ENCODE measurements around the gene ABCG1.
"Not testable (repeated sequence)": the region's sequence is repeated elsewhere in the genome, so short reads cannot be mapped to it uniquely, and the experiment has no call there.

The ABCG1 gene

DNA sequence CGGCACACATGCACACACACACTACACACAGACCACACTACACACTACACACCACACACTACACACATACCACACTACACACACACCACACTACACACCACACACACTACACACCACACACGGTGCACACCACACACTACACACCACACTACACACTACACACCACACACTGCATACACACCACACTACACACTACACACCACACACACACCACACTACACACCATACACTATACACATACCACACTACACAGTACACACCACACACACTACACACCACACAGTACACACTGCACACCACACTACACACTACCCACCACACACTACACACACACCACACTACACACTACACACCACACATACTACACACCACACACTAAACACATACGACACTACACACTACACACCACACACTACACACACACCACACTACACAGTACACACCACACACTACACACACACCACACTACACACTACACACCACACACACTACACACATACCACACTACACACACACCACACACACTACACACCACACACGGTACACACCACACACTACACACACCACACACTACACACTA lies 73.7 kb downstream of the ABCG1 start:
- not testable (repeated sequence) for DNase-seq

DNA sequence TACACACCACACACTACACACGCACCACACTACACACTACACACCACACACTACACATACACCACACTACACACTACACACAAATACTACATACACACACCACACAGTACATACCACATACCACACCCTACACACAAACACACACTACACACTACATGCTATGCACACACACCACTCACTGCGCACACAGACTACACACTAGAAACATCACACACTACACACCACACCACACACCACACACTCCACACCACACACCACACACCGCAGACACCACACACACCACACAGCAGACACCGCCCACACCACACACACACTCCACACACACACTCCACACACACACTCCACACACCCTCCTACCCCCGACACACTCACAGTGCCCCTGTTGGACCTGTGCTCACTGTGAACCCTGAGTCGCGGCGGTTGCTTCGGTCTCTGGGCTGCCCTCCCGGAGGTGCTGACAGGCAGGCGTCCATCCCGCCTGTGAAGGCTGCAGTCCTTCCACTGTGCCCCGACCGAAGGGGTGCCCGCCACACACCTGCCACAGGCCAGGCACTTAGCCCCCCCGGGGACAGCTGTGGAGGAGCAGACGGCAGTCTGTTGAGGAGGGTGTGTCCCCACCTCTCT lies 74.8 kb downstream of the ABCG1 start:
- DNase-seq: no peak

DNA sequence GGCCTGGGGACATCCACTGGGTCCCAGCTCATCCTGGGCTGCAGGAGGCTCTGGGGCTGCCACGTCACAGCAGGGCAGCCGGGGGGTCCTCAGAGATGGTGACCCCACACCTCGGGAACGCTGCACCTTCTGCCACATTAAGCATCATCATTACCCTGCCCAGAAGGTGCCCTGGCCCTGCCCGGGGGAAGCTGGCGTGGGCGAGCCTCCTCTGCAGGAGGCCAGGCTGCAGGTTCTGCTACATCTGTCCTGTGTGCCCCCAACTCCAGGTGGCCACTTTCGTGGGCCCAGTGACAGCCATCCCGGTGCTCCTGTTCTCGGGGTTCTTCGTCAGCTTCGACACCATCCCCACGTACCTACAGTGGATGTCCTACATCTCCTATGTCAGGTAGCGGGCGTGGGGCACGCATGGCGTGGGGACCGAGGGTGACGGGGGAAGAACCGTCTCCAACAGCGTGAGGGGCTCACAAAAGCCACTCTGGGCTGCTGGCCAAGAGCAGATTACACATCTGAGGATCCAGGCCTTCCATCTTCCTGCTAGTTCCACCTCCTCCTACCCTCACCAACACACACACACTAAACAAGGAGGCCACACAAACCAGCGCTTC lies 75.4 kb downstream of the ABCG1 start:
- DNase-seq: no peak

DNA sequence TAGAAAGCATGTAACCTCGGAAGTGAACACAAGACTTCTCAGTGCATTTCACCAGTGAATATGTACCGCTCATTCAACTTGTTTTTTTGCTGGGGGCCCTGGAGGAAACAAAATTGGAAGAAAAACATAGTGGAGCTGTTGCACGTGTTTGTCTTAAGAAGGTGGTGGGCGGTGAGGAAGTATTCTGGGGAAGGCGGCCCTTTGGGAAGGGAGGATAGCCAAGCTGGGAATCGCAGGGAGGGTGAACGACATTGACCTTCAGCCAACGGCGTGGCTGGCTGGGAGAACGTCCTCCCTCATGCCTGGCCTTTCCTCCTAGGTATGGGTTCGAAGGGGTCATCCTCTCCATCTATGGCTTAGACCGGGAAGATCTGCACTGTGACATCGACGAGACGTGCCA lies 76.9 kb downstream of the ABCG1 start:
- DNase-seq: no peak

GRCh38 chr21:42296501-42296900 lies 77.6 kb downstream of the ABCG1 start:
- DNase-seq: no peak

DNA sequence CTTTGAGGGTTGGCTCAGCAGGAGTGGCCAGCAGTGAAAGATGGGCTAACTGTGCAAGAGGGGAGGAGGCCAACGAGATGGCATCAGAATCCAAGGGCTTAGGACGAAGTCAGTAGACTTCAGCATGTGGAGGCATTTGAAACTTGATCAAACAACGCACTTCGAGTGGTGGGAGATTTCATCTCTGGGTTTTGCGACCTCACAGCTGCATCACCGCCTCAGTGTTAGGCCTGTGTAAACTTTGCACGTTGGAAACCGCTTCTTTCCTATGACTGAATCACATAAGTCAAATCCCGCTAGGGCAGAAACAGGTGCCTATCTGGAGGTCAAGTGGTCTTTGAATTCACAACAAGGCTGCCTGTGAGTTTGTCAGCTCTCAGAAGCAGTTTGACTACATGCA lies 78.4 kb downstream of the ABCG1 start:
- DNase-seq: no peak

DNA sequence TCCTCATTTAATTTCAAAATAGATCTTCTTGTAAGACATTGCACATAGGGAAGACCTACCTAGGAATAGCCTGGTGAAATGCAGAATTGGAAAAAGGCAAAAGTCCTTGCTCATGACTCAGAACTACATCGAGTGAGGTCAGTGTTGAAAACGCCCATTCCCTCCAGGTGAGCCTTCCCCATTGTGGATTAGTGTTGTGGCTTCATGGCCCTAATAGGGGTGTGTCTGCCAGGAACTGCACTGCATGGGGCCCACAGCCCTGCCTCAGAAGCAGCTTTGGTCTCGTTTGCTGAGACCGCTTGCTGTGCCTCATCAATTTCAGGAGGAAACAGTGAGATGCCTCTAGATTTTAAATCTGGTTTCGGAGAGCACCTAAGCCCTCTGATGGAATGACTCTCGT lies 79.3 kb downstream of the ABCG1 start:
- no peak for DNase-seq

DNA sequence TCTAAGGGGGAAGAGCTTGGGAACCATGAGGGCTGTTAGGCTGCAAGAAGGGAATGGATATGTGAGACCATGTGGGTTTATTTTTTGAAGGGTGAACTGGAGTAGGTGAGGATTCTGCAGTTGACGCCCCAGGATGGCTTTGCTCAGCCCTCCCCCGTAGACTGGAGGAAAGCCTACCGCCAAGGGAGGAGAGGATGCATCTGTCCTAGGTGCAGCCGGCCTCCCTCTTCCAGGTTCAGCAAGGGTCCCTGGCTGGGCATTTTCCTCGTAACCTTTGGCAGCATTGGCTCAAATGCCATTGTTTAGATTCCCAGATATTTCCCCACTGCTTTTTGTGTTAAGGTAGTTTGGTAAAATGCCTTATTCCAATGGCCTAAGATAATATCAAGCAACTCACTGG lies 79.7 kb downstream of the ABCG1 start:
- DNase-seq: no peak

DNA sequence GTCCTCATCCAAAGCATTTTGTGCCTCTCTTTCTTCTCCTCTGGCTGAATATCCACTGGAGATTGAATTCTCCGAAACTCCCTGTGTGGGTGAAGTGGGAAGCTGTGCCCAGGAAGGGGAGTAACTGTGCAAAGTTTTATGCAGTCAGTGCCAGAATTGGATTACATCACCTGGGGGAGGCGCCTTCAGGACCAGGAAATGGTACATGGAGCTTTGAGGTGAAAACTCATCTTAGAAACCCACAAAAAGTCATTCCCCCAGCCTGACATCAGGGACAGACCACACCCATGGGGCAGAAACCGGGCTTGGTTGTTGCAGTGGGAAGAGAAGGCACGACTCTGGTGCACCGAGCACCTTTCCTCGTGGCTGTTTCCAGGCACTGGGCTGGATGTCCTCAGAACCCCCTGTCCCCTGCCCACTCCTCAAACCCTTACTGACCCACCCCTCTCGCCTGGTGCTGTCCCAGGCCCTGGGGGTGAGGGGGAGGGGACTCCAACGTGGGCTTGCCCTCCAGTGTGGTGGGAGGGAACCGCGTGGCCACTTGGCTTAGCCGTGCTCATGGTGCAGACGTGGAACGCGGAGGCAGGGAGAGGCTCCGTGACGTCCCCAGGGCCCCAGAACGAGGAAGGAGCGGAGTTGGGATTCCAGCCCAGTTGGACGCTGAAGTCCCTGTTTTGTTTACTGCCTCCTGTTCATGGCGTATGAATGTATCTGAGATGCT lies 80.5 kb downstream of the ABCG1 start:
- DNase-seq: no peak

- no peak for DNase-seq
Observed at GRCh38 chr21:42300045-42300583, 81.2 kb downstream of the ABCG1 start.

- DNase-seq: no peak
Observed at GRCh38 chr21:42300956-42301355, 82.0 kb downstream of the ABCG1 start.

GRCh38 chr21:42301371-42302075 lies 82.6 kb downstream of the ABCG1 start:
- no peak for DNase-seq

DNA sequence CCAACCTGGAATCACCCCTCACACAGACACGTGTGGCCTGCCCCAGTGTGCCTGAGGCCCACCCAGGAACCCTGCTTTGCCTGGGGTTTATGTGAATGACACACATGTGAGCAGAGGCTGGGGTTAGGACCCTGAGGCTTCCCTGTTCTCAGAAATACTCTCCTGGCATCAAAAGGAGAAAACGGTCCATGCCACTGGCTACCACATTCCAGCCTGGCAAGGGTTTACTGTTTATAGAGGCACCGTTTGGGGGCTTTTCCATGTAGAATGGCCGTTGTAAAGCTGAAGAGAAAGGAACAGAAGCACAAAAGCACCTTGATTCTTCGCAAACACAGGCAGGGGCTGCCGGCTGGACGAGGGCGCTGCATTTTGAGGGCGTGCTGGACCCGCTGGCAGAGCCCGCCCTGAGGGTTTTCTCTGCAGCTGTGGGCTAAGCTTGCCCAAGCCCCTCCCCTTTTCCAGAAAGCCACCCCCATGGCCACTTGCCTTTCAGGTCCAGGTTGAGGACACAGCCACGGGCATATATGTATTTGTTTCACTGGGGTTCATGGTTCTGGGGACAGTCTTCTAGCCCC lies 83.2 kb downstream of the ABCG1 start:
- no peak for DNase-seq

DNA sequence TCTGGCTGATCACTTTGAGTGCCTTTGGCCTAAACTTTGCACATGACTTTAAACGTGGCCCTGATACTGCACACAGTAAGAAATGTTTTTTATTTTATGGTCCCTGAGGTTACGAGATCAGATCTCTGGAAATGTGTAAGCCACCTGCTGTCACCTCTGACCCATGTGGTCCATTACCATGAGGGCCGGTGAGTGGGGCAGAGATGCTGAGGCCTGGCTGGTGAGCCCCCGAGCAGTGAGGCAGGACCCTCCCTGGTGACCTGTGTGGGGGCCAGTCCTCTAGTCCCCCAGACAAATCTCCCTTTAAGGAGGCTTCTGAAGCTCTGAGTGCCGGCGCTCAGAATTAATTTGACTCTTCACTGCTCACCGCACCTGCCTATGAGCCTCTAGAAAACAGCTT lies 83.9 kb downstream of the ABCG1 start:
- no peak for DNase-seq

DNA sequence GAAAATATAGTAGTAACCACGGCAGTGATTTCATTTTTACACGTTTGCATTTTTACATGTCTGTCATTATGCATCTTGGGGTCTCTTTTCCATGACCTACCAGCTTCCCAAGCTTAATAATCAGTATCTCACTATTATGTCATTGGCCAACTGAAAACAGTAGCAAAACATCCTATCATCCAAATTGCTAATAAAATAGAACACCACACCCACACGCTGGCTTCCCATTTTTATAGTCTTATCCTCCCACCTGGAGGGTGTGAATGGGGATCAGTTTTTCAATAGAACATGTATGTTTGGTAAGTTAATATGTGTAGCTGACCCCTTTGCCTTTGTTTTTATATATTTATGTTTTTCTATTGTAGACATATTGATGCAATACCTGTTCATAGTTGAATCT lies 84.5 kb downstream of the ABCG1 start:
- no peak for DNase-seq

- DNase-seq: no peak
Observed at GRCh38 chr21:42304556-42305454, 85.9 kb downstream of the ABCG1 start.

DNA sequence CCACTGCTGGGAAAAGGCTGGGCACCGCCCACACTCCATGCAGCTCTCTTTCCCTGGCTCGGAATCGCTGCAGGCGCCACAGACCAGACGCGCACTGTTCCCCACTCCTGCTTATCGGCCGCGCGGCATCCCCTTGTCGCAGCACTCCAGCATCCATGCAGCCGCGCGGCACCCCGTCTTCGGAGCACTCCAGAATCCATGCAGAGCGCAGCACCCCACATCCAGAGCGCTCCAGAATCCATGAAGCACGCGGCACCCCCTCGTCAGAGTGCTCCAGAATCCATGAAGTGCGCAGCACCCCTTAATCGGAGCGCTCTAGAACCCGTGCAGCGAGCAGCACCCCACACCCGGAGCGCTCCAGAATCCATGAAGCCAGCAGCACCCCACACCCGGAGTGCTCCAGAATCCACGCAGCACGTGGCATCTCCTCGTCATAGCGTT lies 86.8 kb downstream of the ABCG1 start:
- DNase-seq: no peak

- DNase-seq: no peak
Observed at GRCh38 chr21:42306366-42307035, 87.6 kb downstream of the ABCG1 start.

DNA sequence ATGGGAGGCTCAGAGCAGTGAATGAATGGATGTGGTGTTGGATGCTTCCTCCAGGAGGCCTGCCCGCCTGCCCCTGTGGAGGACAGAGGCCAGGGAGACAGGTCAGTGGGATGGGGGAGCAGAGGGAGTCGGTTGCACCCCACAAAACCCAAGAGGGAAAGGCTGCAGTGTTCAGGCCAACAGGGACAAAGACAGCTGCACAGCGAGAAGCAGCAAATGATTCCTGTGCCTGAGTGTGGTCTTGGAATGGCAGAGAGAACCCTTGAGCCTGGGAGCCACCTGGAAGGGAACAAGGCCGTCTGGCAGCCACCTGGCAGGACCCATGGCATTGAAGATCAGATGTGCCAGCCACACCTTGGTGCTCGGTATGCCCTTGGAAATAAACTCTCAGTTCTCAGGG lies 88.2 kb downstream of the ABCG1 start:
- DNase-seq: no peak

DNA sequence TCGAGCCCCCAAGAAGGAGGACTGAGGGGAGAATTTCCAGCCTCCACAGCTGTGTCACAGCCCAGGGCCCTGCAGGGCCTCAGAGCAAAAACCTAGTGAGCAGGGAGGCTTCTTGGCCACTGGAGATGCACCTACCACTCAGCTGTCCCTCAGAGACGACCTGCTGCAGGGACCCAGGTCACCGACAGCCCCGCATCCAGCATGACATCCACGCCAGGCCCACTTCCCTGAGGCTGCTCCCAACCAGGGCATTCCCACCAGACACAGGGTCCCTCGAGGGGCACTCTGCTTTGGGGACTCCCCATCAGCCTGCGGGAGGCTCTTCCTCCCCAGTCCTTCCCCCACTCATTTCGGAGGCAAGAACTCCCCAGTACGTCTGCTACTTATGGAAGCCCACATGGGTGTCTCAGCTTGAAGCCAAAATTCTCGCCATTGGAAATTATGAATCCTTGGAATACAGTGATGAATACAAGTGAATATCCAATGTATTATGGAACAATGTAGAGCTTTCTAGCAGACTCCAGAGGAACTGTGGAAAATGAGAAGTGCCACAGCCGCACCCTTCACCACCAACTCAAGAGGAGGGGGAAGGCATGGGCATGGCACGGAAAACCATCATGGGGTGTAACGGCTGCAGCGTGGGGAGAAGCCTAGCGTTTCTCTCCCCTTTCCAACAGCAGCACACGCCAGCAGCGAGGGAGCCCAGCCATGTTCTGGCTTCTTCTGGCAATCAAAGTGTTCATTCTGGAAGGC lies 89.4 kb downstream of the ABCG1 start:
- DNase-seq: no peak

Data from activated CD4-positive, alpha-beta T cell treated with anti-CD3 and anti-CD28 coated beads for 4 hours (primary cell).